Esophagus squamous epithelium (tissue), 5 donors: ENCODE results near the gene ASTN2. TPM values are rescaled to one million over a fixed set of nuclear protein-coding genes. Genes with fewer than 3 reads are reported as not detected.
A peak's percentile ranks its signal among the peaks of the same experiment; 100 is the strongest.
"Not testable (repeated sequence)": the region's sequence is repeated elsewhere in the genome, so short reads cannot be mapped to it uniquely, and the experiment has no call there.

ENCODE experiments used
- DNase-seq: peaks from one replicate; lab custom pipeline; 2025; lab: John Stamatoyannopoulos, UW
- H3K27ac ChIP-seq, 4 donors: fragments of 200-600 bp; sonication (generic); one replicate each; pipeline ENCODE4 v1.5.1; 2016 to 2019; ENCODE audit warnings: mild to moderate bottlenecking in 1 of 4
- H3K27me3 ChIP-seq, 4 donors: fragments of 200-600 bp; sonication (generic); 1 replicate in 3 of 4; 2 replicates in 1 of 4; pipeline versions ENCODE4 v1.5.1 to v1.6.0; 2017 to 2021; ENCODE audit warnings: antibody characterized with exemption in 1 of 4
- H3K36me3 ChIP-seq, 3 donors: fragments of 200-600 bp; sonication (generic); one replicate each; pipeline ENCODE4 v1.5.1; 2016 to 2019
- H3K4me1 ChIP-seq, 3 donors: fragments of 200-600 bp; sonication (generic); one replicate each; pipeline ENCODE4 v1.5.1; 2017 to 2019
- H3K4me3 ChIP-seq, 4 donors: fragments of 200-600 bp; sonication (generic); 1 replicate in 3 of 4; 2 replicates in 1 of 4; pipeline ENCODE4 v1.5.1; 2016 to 2019; ENCODE audit warnings: mild to moderate bottlenecking in 2 of 4, moderate library complexity in 1 of 4
- H3K9me3 ChIP-seq, 3 donors: fragments of 200-600 bp; sonication (generic); one replicate each; pipeline ENCODE4 v1.5.1; 2016 to 2019
- CTCF ChIP-seq, 6 experiments: fragments of 450-650 bp in 4 of 6; fragments of 200-600 bp in 2 of 6; sonication (generic) in 2 of 6; IDR thresholded peaks; one replicate each; pipeline ENCODE4 v1.5.1; 2016 to 2019; ENCODE audit warnings: antibody characterized with exemption in 6 of 6, mild to moderate bottlenecking in 4 of 6, moderate library complexity in 4 of 6
- POLR2A ChIP-seq, 4 donors: fragments of 450-650 bp; IDR thresholded peaks; one replicate each; pipeline ENCODE4 v1.6.1; 2017; ENCODE audit warnings: antibody characterized with exemption in 4 of 4, mild to moderate bottlenecking in 4 of 4, moderate library complexity in 3 of 4
- WGBS, 2 donors: methylation state at CpG; one replicate each; pipeline ENCODE4 v1.1.5; 2018; 5-methylcytosine and 5-hydroxymethylcytosine counted together
- intact Hi-C: fragments of 100-400 bp; cut with DNase I; formaldehyde crosslinking; loops from one replicate; pipeline ENCODE4 v1.15.0; 2022
- total RNA-seq, 4 donors: library from RNA; depleted of rRNA; stranded (reverse); fragments of >200 nt; gene quantifications; one replicate each; pipeline ENCODE4 v1.1.0, GENCODE V29; 2016
- donor health status: DM: yes; HTN: yes; CAD: no.

The ASTN2 gene
- total RNA-seq, 4 donors from 2014 or later = 0.13 to 1.9 (median 0.27) TPM; not detected in 1

DNA sequence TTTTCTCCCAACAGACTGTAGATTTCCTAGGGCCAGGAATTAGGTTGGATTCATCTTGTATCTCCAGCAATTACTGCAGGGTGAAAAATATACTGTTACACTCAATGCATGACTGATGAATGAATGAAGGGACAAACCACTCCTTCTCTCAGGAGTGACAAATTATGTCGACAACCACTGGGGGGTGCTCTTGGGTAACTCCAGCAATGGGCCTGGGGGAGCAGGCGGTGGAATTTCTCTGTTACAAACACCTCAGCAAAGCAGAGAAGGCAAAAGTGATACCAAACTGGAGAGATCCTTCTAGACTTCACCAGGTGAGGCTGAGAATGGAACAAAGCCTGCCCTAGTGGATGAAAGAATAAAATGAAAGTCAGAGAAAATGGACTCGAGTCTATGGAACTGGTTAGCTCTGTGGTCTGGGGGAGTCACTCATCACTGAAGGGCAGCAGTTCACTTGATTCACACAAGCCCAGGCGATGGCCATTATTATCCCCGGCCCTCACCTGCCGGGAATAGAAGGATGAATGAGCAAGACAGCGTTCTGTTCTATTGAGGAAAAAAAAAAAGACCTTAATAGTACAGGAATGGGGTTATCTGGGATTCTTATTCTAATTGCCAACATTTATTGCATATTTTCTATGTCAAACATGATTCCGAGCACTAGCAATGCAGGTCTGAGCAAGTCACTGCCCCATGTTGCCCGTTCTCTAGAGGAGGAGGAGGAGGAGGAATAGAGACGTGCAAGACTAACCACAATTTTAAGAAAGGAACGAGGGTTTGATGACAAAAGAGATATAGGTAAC is 341.1 kb downstream of the ASTN2 start:
- no peak for TF ChIP-seq POLR2A (IDR thresholded peaks at IDR 0.05)
- peak in 4 of 6 experiments; percentile 19 to 50 (median 33) for TF ChIP-seq CTCF (IDR thresholded peaks at IDR 0.05)
- H3K4me1 ChIP-seq = peaks cover 0 to 8% (median 0%) of the 10 kb centered on the region in 3 donors
- no peaks in the 10 kb centered on the region for H3K9me3 ChIP-seq
- no peak overlapping the region for H3K4me3 ChIP-seq
- WGBS, 2 donors = 21 to 30% methylated on average over 11 of the region's 11 CpGs
- no peaks in the 10 kb centered on the region for H3K27me3 ChIP-seq
- intact Hi-C loops = no loop called here
- no peaks in the 10 kb centered on the region for H3K36me3 ChIP-seq
- DNase-seq = no peak
- H3K27ac ChIP-seq = no peak overlapping the region

GRCh38 chr9:117073071-117073470 is 341.8 kb downstream of the ASTN2 start:
- Histone ChIP-seq H3K4me1 (peaks cover 0 to 8% (median 0%) of the 10 kb centered on the region in 3 donors), H3K36me3 (no peaks in the 10 kb centered on the region), H3K27me3 (no peaks in the 10 kb centered on the region), H3K27ac (no peak overlapping the region), H3K4me3 (no peak overlapping the region), H3K9me3 (no peaks in the 10 kb centered on the region)
- DNase-seq = no peak
- WGBS, 2 donors = 70 to 83% methylated on average over 4 of the region's 4 CpGs
- intact Hi-C loops = no loop called here
- no peak for TF ChIP-seq POLR2A (IDR thresholded peaks at IDR 0.05)
- TF ChIP-seq CTCF (IDR thresholded peaks at IDR 0.05) = no peak

DNA sequence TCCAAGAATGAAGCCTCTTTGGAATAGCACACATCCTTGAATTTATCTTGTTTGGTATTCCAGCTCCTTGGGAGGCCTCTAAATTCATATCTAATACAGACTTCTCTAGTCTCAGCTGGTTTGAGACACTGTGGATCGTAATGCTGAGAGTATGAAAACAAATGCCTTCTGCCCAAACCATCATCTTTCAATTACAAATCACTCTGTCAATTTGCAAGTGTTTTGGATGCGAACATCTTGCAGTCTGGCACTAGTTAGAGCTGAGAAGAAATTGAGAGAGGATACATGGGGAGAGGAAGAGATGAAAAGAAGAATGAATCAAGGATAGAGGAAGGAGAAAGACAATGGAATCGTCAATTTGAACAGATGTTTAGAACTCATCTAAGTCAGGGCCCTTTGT is 342.6 kb downstream of the ASTN2 start:
- H3K36me3 ChIP-seq = no peaks in the 10 kb centered on the region
- no peaks in the 10 kb centered on the region for H3K27me3 ChIP-seq
- no peaks in the 10 kb centered on the region for H3K9me3 ChIP-seq
- DNase-seq = no peak
- no peak overlapping the region for H3K27ac ChIP-seq
- intact Hi-C loops = no loop called here
- TF ChIP-seq POLR2A (IDR thresholded peaks at IDR 0.05) (no peak), CTCF (IDR thresholded peaks at IDR 0.05) (no peak)
- 72 to 78% methylated on average over 3 of the region's 3 CpGs for WGBS, 2 donors
- no peak overlapping the region for H3K4me3 ChIP-seq
- peaks cover 0 to 8% (median 0%) of the 10 kb centered on the region in 3 donors for H3K4me1 ChIP-seq

- H3K4me1 ChIP-seq, DNase-seq, intact Hi-C loops, H3K36me3 ChIP-seq, H3K9me3 ChIP-seq, H3K27ac ChIP-seq, H3K27me3 ChIP-seq: not testable (repeated sequence)
- H3K4me3 ChIP-seq = peak overlapping the region in 3 of 4 donors; percentile 25 to 47 (median 32)
- WGBS, 2 donors = 42 to 79% methylated on average over 10 to 11 of the region's 24 CpGs
Observed at GRCh38 chr9:117071673-117072207, 343.1 kb downstream of the ASTN2 start.

- no peak for DNase-seq
- WGBS, 2 donors = 64 to 70% methylated on average over 10 of the region's 10 CpGs
Observed at GRCh38 chr9:117063721-117064471, 351.0 kb downstream of the ASTN2 start.

More at GRCh38 chr9:117063721-117064471, 351.0 kb downstream of the ASTN2 start:
- H3K27ac ChIP-seq = no peak overlapping the region
- intact Hi-C loops = no loop called here
- TF ChIP-seq POLR2A (IDR thresholded peaks at IDR 0.05) (no peak), CTCF (IDR thresholded peaks at IDR 0.05) (no peak)
- no peaks in the 10 kb centered on the region for H3K9me3 ChIP-seq
- H3K27me3 ChIP-seq = no peaks in the 10 kb centered on the region
- H3K36me3 ChIP-seq = no peaks in the 10 kb centered on the region
- no peaks in the 10 kb centered on the region for H3K4me1 ChIP-seq
- H3K4me3 ChIP-seq = no peak overlapping the region
